Vagina (tissue), 2 donors: Measurements from ENCODE around the gene PICALM.

Experiments used
- CTCF ChIP-seq, 3 experiments: fragments of 450-650 bp in 2 of 3; fragments of 200-600 bp in 1 of 3; sonication (generic) in 1 of 3; IDR thresholded peaks; one replicate each; pipeline ENCODE4 v1.5.1; 2017 to 2019; ENCODE audit warnings: antibody characterized with exemption in 3 of 3, mild to moderate bottlenecking in 2 of 3, moderate library complexity in 2 of 3
- POLR2A ChIP-seq, 2 donors: fragments of 450-650 bp; IDR thresholded peaks; one replicate each; pipeline ENCODE4 v1.6.1; 2017; ENCODE audit warnings: antibody characterized with exemption in 2 of 2, mild to moderate bottlenecking in 2 of 2, moderate library complexity in 2 of 2
- POLR2AphosphoS5 ChIP-seq, 2 donors: sonication (generic); formaldehyde crosslinking; IDR thresholded peaks; one replicate each; pipeline ENCODE4 v1.9.0; 2017; ENCODE audit warnings: antibody characterized with exemption in 2 of 2, mild to moderate bottlenecking in 2 of 2, low read depth in 1 of 2; ENCODE audit not compliant: insufficient read depth in 1 of 2

GRCh38 chr11:85953491-85954143 is 115.3 kb downstream of the PICALM start:
- TF ChIP-seq CTCF (IDR thresholded peaks at IDR 0.05), result no peak
- no peak for TF ChIP-seq POLR2AphosphoS5 (IDR thresholded peaks at IDR 0.05; ENCODE audit: insufficient read depth in 1 of 2, low read depth in 1 of 2)
- no peak for TF ChIP-seq POLR2A (IDR thresholded peaks at IDR 0.05)
